ENCODE data around the gene TRAPPC6A.

TRAPPC6A gene

DNA sequence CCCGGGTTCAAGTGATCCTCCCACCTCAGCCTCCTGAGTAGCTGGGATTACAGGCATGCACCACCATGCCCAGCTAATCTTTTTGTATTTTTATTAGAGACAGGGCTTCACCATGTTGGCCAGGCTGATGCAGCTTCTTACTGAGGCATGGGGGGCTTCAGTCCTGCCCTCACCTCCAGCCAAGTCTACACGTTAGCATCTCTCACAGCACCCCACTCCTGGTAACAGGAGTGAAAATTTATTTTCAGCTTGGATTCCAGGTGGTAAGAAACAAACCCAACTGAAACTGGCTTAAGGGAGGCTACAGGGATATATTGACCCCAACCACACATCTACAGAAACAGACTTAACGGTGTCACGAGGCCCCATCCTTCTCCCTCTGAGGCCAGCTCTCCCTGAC is 27.9 kb downstream of the TRAPPC6A start:
- Histone ChIP-seq H3K9me3 (ENCODE audit: control insufficient read depth, low read length) (no peaks in the 10 kb centered on the region), H3K4me1 (ENCODE audit: control insufficient read depth, insufficient read depth, low read length) (peaks cover 32% of the 10 kb centered on the region), H3K9ac (ENCODE audit: low read length) (no peak overlapping the region), H3K36me3 (ENCODE audit: control insufficient read depth, insufficient read depth, low read length) (no peaks in the 10 kb centered on the region), H3K4me3 (ENCODE audit: low read length) (no peak overlapping the region), H3K27me3 (ENCODE audit: control insufficient read depth, insufficient read depth, low read length) (peaks cover 38% of the 10 kb centered on the region)

DNA sequence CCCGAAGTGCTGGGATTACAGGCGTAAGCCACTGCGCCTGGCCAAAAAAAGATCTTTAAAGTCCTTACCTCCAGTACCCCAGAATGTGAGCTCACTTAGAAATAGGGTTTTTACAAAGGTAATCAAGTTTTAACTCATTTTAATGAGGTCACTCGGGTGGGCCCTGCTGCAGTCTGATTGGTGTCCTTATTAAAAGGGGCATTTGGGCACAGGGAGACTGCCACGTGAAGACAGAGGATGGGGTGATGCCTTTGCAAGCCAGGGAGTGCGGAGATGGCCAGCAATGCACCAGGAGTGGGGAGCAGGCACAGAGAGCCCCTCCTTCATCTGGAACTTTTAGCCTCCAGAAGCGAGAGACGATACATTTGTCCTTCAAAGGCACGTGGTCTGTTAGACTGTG is 28.9 kb downstream of the TRAPPC6A start:
- no peak overlapping the region for H3K4me3 ChIP-seq (ENCODE audit: low read length)
- H3K27me3 ChIP-seq (ENCODE audit: control insufficient read depth, insufficient read depth, low read length) = peaks cover 34% of the 10 kb centered on the region
- no peak overlapping the region for H3K9ac ChIP-seq (ENCODE audit: low read length)
- H3K9me3 ChIP-seq (ENCODE audit: control insufficient read depth, low read length) = no peaks in the 10 kb centered on the region
- H3K36me3 ChIP-seq (ENCODE audit: control insufficient read depth, insufficient read depth, low read length) = no peaks in the 10 kb centered on the region
- peaks cover 27% of the 10 kb centered on the region for H3K4me1 ChIP-seq (ENCODE audit: control insufficient read depth, insufficient read depth, low read length)

DNA sequence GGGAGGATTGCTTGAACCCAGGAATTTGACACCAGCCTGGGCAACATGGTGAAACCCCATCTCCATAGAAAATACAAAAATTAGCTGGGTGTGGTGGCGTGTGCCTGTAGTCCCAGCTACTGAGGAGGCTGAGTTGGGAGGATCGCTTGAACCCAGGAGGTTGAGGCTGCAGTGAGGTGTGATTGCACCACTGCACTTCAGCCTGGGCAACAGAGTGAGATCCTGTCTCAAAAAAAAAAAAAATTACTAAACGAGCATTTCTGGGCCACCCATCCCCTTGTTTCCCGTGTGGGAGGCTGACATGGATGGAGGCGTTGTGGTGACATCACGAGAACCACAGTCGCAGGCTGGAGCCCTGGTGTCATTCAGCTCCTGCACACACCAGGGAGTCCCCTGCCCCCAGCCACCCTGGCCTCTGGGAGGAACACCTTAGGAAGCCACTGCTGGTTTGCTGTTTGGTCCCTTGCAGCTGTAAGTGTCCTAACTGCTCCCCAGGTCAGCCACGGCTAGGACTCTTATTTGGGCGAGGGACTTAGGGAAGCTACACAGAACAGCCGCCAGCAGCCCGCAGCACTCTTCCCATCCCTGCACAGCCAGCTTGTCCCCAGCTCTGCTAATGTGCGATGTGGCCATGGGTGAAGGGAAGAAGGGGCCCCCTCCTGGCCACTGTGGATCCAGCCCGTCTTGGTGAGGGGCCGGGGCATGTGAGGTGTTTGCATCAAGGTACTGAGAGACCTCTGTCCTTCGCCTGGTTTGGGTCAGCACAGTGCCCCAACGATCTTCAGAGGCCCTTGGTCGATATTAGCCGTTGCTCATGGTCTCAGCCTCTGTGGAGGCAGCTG is 30.0 kb downstream of the TRAPPC6A start:
- no peaks in the 10 kb centered on the region for H3K36me3 ChIP-seq (ENCODE audit: control insufficient read depth, insufficient read depth, low read length)

DNA sequence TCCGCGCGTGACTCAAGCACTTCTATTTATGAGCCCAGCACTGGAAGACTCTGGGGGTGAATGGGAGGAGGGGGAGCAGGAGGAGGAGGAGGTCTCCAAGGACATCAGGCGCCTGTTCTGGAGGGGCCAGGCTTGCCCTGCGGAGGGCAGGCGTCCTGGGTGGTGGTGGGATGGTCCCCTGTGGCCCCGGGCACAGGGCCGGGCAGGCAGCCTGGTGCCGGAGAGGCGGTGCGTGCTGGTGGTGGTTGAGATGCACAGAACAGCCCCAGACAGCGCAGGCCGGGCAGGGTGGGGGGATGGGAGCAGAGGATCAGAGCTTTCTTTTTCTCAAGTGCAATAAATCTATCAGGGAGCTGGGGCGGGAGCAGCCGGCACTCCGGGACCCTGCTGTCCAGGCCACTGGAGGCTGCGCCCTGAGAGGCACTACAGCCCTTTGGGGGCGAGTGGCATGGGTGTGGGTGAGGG is 31.3 kb downstream of the TRAPPC6A start:
- Histone ChIP-seq H3K27me3 (ENCODE audit: control insufficient read depth, insufficient read depth, low read length) (peaks cover 10% of the 10 kb centered on the region), H3K4me1 (ENCODE audit: control insufficient read depth, insufficient read depth, low read length) (peaks cover 4% of the 10 kb centered on the region), H3K4me3 (ENCODE audit: low read length) (no peak overlapping the region), H3K9me3 (ENCODE audit: control insufficient read depth, low read length) (no peaks in the 10 kb centered on the region), H3K36me3 (ENCODE audit: control insufficient read depth, insufficient read depth, low read length) (peaks cover 8% of the 10 kb centered on the region), H3K9ac (ENCODE audit: low read length) (no peak overlapping the region)

More for the DNA sequence above, 30.0 kb downstream of the TRAPPC6A start:
- no peak overlapping the region for H3K4me3 ChIP-seq (ENCODE audit: low read length)
- no peak overlapping the region for H3K9ac ChIP-seq (ENCODE audit: low read length)
- no peaks in the 10 kb centered on the region for H3K9me3 ChIP-seq (ENCODE audit: control insufficient read depth, low read length)
- peaks cover 23% of the 10 kb centered on the region for H3K27me3 ChIP-seq (ENCODE audit: control insufficient read depth, insufficient read depth, low read length)
- H3K4me1 ChIP-seq (ENCODE audit: control insufficient read depth, insufficient read depth, low read length) = peaks cover 16% of the 10 kb centered on the region

DNA sequence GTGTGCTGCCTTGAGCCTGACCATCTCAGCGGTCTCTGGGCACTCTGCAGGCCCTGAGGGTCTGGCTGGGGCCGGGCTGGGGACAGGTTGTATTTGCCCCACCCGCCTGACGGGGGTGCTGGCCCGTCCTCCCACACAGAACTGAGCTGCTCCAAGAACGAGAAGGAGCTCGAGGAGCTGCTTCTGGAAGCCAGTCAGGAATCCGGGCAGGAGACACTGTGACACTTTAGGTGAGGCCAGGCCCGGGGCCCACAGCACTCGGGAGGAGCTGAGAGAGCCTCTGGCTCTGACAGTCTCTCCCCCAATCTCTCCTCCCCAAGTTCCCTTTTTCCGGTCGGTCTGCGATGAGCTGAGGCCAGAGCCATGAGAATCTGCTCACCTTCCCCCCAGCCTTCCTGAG is 31.8 kb downstream of the TRAPPC6A start:
- Histone ChIP-seq H3K4me1 (ENCODE audit: control insufficient read depth, insufficient read depth, low read length) (no peaks in the 10 kb centered on the region), H3K4me3 (ENCODE audit: low read length) (no peak overlapping the region), H3K36me3 (ENCODE audit: control insufficient read depth, insufficient read depth, low read length) (peaks cover 13% of the 10 kb centered on the region), H3K27me3 (ENCODE audit: control insufficient read depth, insufficient read depth, low read length) (peaks cover 5% of the 10 kb centered on the region), H3K9ac (ENCODE audit: low read length) (no peak overlapping the region), H3K9me3 (ENCODE audit: control insufficient read depth, low read length) (no peaks in the 10 kb centered on the region)

DNA sequence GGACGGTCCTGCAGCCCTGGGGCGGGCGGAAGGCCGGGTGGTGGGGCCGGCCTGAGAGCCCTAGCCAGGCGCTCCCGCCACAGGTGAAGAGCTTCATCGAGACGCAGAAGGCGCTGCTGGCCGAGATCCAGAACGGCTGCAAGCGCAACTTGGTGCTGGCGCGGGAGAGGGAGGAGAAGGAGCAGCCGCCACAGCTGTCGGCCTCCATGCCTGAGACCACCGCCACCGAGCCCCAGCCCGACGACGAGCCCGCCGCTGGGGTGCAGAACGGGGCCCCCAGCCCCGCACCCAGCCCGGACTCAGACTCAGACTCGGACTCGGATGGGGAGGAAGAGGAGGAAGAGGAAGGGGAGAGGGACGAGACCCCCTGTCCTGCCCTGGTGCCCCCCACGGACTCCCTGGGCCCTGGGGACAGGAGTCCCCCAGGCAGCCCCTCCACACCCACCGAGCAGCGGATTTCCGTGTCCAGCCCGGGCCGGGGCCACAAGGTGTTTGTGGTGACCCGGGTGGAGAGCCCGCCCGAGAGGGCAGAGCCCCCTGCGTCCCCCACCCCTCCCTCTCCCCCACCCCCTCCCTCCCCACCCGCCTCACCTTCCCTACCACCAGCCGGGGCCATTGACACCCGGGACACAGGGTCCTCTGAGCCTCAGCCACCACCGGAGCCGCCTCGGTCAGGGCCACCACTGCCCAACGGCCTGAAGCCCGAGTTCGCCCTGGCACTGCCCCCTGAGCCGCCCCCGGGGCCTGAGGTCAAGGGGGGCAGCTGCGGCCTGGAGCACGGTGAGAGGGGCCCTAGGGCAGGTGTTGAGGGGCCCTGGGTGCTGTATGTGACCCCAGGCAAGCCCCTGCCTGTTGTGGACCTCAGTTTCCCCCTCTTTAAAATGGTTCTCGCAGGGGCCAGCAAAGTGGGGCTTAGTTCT is 32.5 kb downstream of the TRAPPC6A start:
- Histone ChIP-seq H3K27me3 (ENCODE audit: control insufficient read depth, insufficient read depth, low read length) (no peaks in the 10 kb centered on the region), H3K36me3 (ENCODE audit: control insufficient read depth, insufficient read depth, low read length) (peaks cover 13% of the 10 kb centered on the region), H3K9ac (ENCODE audit: low read length) (no peak overlapping the region), H3K4me3 (ENCODE audit: low read length) (no peak overlapping the region), H3K4me1 (ENCODE audit: control insufficient read depth, insufficient read depth, low read length) (no peaks in the 10 kb centered on the region), H3K9me3 (ENCODE audit: control insufficient read depth, low read length) (no peaks in the 10 kb centered on the region)

DNA sequence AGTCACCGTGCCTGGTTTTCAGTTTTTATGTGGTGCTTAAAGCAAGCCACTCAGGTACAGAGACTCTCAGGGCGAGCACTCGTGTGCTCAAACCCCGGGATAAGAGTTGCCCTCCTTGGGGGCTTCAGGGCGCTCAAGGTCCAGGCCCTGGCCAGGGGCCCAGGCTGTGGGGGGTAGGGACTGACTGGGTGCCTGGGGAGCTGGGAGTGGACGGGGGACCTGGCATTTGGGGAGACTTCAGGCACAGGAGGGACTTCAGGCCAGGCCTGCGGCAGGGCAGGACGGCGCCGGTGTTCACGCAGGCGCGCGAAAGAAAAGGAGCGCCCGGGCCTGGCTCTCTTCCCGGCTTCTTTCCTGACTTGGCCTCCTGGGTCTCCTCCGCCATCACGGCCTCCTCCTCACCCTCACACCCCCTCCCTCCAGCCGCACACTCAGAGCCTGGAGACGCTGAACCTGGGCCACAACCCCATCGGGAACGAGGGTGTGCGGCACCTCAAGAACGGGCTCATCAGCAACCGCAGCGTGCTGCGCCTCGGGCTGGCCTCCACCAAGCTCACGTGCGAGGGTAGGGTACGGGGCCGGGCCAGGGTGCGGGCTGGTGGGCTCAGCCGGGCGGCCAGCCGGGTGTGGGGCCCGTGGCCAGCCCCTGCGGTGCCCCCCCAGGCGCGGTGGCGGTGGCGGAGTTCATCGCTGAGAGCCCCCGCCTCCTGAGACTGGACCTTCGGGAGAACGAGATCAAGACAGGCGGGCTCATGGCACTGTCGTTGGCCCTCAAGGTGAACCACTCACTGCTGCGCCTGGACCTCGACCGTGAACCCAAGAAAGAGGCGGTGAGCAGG is 33.4 kb downstream of the TRAPPC6A start:
- Histone ChIP-seq H3K4me3 (ENCODE audit: low read length) (no peak overlapping the region), H3K36me3 (ENCODE audit: control insufficient read depth, insufficient read depth, low read length) (peaks cover 13% of the 10 kb centered on the region), H3K27me3 (ENCODE audit: control insufficient read depth, insufficient read depth, low read length) (no peaks in the 10 kb centered on the region)

DNA sequence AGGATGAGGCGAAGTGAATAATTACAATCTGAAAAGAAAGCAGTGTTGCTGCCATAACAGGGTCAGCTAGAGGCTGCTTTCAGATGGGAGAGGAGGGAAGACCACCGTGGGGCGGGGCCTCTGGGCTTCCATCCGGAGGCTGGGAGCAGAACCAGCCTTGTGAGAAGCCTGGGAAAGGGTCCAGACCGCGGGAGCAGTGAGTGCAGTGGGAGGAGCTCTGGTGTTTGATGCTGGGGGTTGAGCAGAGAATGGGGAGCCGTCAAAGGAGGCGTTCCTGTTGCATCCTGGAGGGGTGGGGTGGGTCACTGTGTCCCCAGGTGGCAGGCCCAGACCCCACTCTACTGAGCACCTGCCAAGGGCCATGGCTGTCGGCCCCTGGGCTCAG is 35.3 kb downstream of the TRAPPC6A start:
- Histone ChIP-seq H3K4me3 (ENCODE audit: low read length) (no peak overlapping the region), H3K9me3 (ENCODE audit: control insufficient read depth, low read length) (no peaks in the 10 kb centered on the region), H3K36me3 (ENCODE audit: control insufficient read depth, insufficient read depth, low read length) (peaks cover 13% of the 10 kb centered on the region), H3K9ac (ENCODE audit: low read length) (no peak overlapping the region), H3K4me1 (ENCODE audit: control insufficient read depth, insufficient read depth, low read length) (peaks cover 5% of the 10 kb centered on the region), H3K27me3 (ENCODE audit: control insufficient read depth, insufficient read depth, low read length) (no peaks in the 10 kb centered on the region)

More for the DNA sequence above, 33.4 kb downstream of the TRAPPC6A start:
- no peak overlapping the region for H3K9ac ChIP-seq (ENCODE audit: low read length)
- no peaks in the 10 kb centered on the region for H3K9me3 ChIP-seq (ENCODE audit: control insufficient read depth, low read length)
- H3K4me1 ChIP-seq (ENCODE audit: control insufficient read depth, insufficient read depth, low read length) = no peaks in the 10 kb centered on the region

DNA sequence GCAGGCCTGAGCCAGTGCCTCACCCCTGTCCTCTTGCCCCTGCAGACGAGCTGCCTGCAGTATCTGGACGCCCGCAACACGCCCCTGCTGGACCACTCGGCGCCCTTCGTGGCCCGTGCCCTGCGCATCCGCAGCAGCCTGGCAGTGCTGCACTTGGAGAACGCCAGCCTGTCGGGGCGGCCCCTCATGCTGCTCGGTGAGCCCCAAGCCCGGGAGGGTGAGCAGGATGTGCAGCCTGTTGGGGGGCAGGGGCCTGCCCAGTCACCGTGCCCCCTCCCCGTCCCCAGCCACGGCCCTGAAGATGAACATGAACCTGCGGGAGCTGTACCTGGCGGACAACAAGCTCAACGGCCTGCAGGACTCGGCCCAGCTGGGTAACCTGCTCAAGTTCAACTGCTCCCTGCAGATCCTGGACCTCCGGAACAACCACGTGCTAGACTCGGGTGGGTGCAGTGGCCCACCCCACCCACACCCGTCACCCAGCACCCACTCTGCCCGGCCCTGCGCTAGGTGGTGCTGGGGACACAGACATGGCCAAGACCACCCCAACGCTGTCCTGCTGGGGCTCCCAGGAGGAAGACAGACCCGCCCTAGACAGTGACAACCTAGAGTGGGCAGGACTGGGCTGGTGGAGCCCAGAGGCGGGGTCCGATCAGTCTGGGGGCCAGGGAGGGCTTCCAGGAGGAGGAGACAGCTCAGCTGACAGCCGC is 35.9 kb downstream of the TRAPPC6A start:
- no peaks in the 10 kb centered on the region for H3K27me3 ChIP-seq (ENCODE audit: control insufficient read depth, insufficient read depth, low read length)
- H3K9ac ChIP-seq (ENCODE audit: low read length) = no peak overlapping the region
- no peak overlapping the region for H3K4me3 ChIP-seq (ENCODE audit: low read length)
- peaks cover 13% of the 10 kb centered on the region for H3K36me3 ChIP-seq (ENCODE audit: control insufficient read depth, insufficient read depth, low read length)
- H3K9me3 ChIP-seq (ENCODE audit: control insufficient read depth, low read length) = no peaks in the 10 kb centered on the region
- H3K4me1 ChIP-seq (ENCODE audit: control insufficient read depth, insufficient read depth, low read length) = peaks cover 5% of the 10 kb centered on the region

DNA sequence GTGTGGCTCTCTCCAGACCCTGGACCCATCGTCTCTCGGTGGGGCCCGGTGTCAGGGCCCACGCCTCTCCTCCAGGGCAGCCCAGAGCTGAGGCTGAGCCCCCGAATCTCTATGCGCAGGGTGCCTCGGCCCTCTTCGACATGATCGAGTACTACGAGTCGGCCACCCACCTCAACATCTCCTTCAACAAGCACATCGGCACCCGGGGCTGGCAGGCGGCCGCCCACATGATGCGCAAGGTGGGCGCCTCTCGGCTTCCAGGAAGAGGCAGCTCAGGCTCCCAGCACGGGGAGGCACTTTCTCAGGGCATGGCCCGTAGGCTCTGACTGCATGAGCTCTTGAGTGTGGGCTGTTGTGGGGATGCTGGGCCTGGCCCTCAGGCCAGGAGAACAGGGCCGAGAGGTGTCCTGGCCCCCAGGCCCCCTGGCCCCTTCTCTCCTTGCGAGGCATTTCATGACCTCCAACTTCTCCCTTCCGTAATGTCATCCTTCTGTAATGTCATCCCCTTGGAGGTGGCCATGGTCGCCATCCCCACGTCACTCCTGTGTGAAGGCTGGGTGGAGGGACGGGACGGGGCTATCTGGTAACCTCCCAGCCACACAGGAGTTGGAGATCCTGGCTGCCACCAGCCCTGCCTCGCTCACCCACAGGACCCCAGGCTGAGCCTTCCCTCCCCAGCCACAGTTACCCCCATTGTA is 36.7 kb downstream of the TRAPPC6A start:
- no peak overlapping the region for H3K9ac ChIP-seq (ENCODE audit: low read length)
- no peaks in the 10 kb centered on the region for H3K9me3 ChIP-seq (ENCODE audit: control insufficient read depth, low read length)
- peaks cover 13% of the 10 kb centered on the region for H3K36me3 ChIP-seq (ENCODE audit: control insufficient read depth, insufficient read depth, low read length)
- H3K27me3 ChIP-seq (ENCODE audit: control insufficient read depth, insufficient read depth, low read length) = no peaks in the 10 kb centered on the region
- no peak overlapping the region for H3K4me3 ChIP-seq (ENCODE audit: low read length)
- H3K4me1 ChIP-seq (ENCODE audit: control insufficient read depth, insufficient read depth, low read length) = peaks cover 5% of the 10 kb centered on the region

DNA sequence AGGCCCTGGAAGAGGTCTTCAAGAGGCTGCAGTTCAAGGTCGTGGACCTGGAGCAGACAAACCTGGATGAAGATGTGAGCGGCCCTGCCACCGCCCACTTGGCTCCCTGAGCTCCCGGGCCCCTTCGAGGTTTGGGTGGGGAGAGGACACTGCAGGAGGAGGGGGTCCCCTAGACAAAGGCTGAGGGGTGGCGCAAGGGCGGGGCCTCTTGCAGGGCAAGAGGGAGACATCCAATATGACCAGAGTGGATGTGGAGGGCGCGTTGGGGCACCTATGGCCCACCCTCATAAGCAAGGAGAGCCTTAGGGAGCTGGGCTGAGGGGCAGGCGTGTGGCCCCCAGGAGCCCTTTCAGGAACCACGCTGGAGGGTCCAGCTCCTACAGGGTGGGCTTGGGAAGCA is 37.5 kb downstream of the TRAPPC6A start:
- Histone ChIP-seq H3K27me3 (ENCODE audit: control insufficient read depth, insufficient read depth, low read length) (no peaks in the 10 kb centered on the region), H3K9ac (ENCODE audit: low read length) (no peak overlapping the region), H3K9me3 (ENCODE audit: control insufficient read depth, low read length) (no peaks in the 10 kb centered on the region), H3K4me3 (ENCODE audit: low read length) (no peak overlapping the region), H3K36me3 (ENCODE audit: control insufficient read depth, insufficient read depth, low read length) (peaks cover 13% of the 10 kb centered on the region), H3K4me1 (ENCODE audit: control insufficient read depth, insufficient read depth, low read length) (peaks cover 5% of the 10 kb centered on the region)

Data from mucosa of stomach (tissue), 1 donor.